ENCODE measurements around the gene AEBP2.
"Not testable (repeated sequence)": the region's sequence is repeated elsewhere in the genome, so short reads cannot be mapped to it uniquely, and the experiment has no call there.

The AEBP2 gene

GRCh38 chr12:19454837-19455236, 15.5 kb downstream of the AEBP2 start:
- DNase-seq (ENCODE audit: low spot score) = no peak

GRCh38 chr12:19456176-19456575, 16.9 kb downstream of the AEBP2 start:
- no peak for DNase-seq (ENCODE audit: low spot score)

- DNase-seq (ENCODE audit: low spot score) = no peak
Observed at GRCh38 chr12:19457561-19457960, 18.3 kb downstream of the AEBP2 start.

GRCh38 chr12:19458733-19459132, 19.4 kb downstream of the AEBP2 start:
- DNase-seq (ENCODE audit: low spot score) = no peak

- no peak for DNase-seq (ENCODE audit: low spot score)
Observed at GRCh38 chr12:19461999-19462398, 22.7 kb downstream of the AEBP2 start.

GRCh38 chr12:19462406-19462805, 23.1 kb downstream of the AEBP2 start:
- DNase-seq (ENCODE audit: low spot score) = no peak

GRCh38 chr12:19464192-19464580, 24.9 kb downstream of the AEBP2 start:
- no peak for DNase-seq (ENCODE audit: low spot score)

- DNase-seq (ENCODE audit: low spot score) = no peak
Observed at GRCh38 chr12:19465711-19466110, 26.4 kb downstream of the AEBP2 start.

GRCh38 chr12:19474147-19474546, 34.9 kb downstream of the AEBP2 start:
- DNase-seq (ENCODE audit: low spot score) = no peak

- DNase-seq (ENCODE audit: low spot score) = not testable (repeated sequence)
Observed at GRCh38 chr12:19475884-19476505, 36.7 kb downstream of the AEBP2 start.

- no peak for DNase-seq (ENCODE audit: low spot score)
Observed at GRCh38 chr12:19477071-19477470, 37.8 kb downstream of the AEBP2 start.

GRCh38 chr12:19480459-19480858, 41.2 kb downstream of the AEBP2 start:
- no peak for DNase-seq (ENCODE audit: low spot score)

GRCh38 chr12:19482036-19482435, 42.7 kb downstream of the AEBP2 start:
- DNase-seq (ENCODE audit: low spot score) = no peak

GRCh38 chr12:19482551-19483109, 43.3 kb downstream of the AEBP2 start:
- no peak for DNase-seq (ENCODE audit: low spot score)

GRCh38 chr12:19483727-19484126, 44.4 kb downstream of the AEBP2 start:
- no peak for DNase-seq (ENCODE audit: low spot score)

GRCh38 chr12:19484738-19485137, 45.4 kb downstream of the AEBP2 start:
- DNase-seq (ENCODE audit: low spot score) = no peak

- DNase-seq (ENCODE audit: low spot score) = no peak
Observed at GRCh38 chr12:19485240-19485639, 45.9 kb downstream of the AEBP2 start.

- DNase-seq (ENCODE audit: low spot score) = no peak
Observed at GRCh38 chr12:19489168-19489567, 49.9 kb downstream of the AEBP2 start.

GRCh38 chr12:19490908-19491307, 51.6 kb downstream of the AEBP2 start:
- no peak for DNase-seq (ENCODE audit: low spot score)

- no peak for DNase-seq (ENCODE audit: low spot score)
Observed at GRCh38 chr12:19491863-19492262, 52.6 kb downstream of the AEBP2 start.

- no peak for DNase-seq (ENCODE audit: low spot score)
Observed at GRCh38 chr12:19496219-19496878, 57.1 kb downstream of the AEBP2 start.

- no peak for DNase-seq (ENCODE audit: low spot score)
Observed at GRCh38 chr12:19498099-19498498, 58.8 kb downstream of the AEBP2 start.

GRCh38 chr12:19499030-19499429, 59.7 kb downstream of the AEBP2 start:
- no peak for DNase-seq (ENCODE audit: low spot score)

- no peak for DNase-seq (ENCODE audit: low spot score)
Observed at GRCh38 chr12:19506497-19506896, 67.2 kb downstream of the AEBP2 start.

All from kidney capillary endothelial cell (primary cell).